ENCODE data around the gene CRIM1. TPM values are rescaled to one million over a fixed set of nuclear protein-coding genes. Genes with fewer than 3 reads are reported as not detected.

CRIM1 gene
- total RNA-seq, 1 donor from 2014 or later: 60.4 TPM

GRCh38 chr2:36560726-36561125 lies 205.1 kb downstream of the CRIM1 start:
- no peaks in the 10 kb centered on the region for H3K9me3 ChIP-seq
- intact Hi-C loops (cut with DNase I): no loop called here
- H3K4me1 ChIP-seq: peaks cover 9% of the 10 kb centered on the region
- no peaks in the 10 kb centered on the region for H3K27me3 ChIP-seq
- H3K36me3 ChIP-seq: peaks cover 0 to 5% of the 10 kb centered on the region in 2 donors
- no peak overlapping the region for H3K4me3 ChIP-seq
- TF ChIP-seq POLR2A (IDR thresholded peaks at IDR 0.05): no peak
- no peak for TF ChIP-seq POLR2AphosphoS5 (IDR thresholded peaks at IDR 0.05; ENCODE audit: insufficient read depth in 1 of 2, low read depth in 1 of 2)
- no peak for TF ChIP-seq CTCF (IDR thresholded peaks at IDR 0.05)
- no peak for DNase-seq (ENCODE audit: extremely low spot score in 2 of 2)
- H3K27ac ChIP-seq: no peak overlapping the region

- intact Hi-C loops (cut with DNase I): no loop called here
- H3K27ac ChIP-seq: no peak overlapping the region
- DNase-seq (ENCODE audit: extremely low spot score in 2 of 2): no peak
- H3K4me1 ChIP-seq: peaks cover 9% of the 10 kb centered on the region
- no peaks in the 10 kb centered on the region for H3K27me3 ChIP-seq
- H3K36me3 ChIP-seq: peaks cover 0 to 5% of the 10 kb centered on the region in 2 donors
- no peaks in the 10 kb centered on the region for H3K9me3 ChIP-seq
- no peak overlapping the region for H3K4me3 ChIP-seq
- TF ChIP-seq POLR2A (IDR thresholded peaks at IDR 0.05) (no peak), CTCF (IDR thresholded peaks at IDR 0.05) (no peak), POLR2AphosphoS5 (IDR thresholded peaks at IDR 0.05; ENCODE audit: insufficient read depth in 1 of 2, low read depth in 1 of 2) (peak in 1 of 2 donors; percentile 84)
Observed at GRCh38 chr2:36561237-36561944, 205.8 kb downstream of the CRIM1 start.

- TF ChIP-seq CTCF (IDR thresholded peaks at IDR 0.05) (no peak), POLR2A (IDR thresholded peaks at IDR 0.05) (no peak), POLR2AphosphoS5 (IDR thresholded peaks at IDR 0.05; ENCODE audit: insufficient read depth in 1 of 2, low read depth in 1 of 2) (no peak)
- Histone ChIP-seq H3K27ac (peak overlapping the region; percentile 17), H3K9me3 (no peaks in the 10 kb centered on the region), H3K4me1 (peaks cover 9% of the 10 kb centered on the region), H3K36me3 (peaks cover 0 to 5% of the 10 kb centered on the region in 2 donors), H3K4me3 (no peak overlapping the region), H3K27me3 (no peaks in the 10 kb centered on the region)
- DNase-seq (ENCODE audit: extremely low spot score in 2 of 2): no peak
- intact Hi-C loops (cut with DNase I): no loop called here
Observed at GRCh38 chr2:36562240-36562639, 206.7 kb downstream of the CRIM1 start.

- TF ChIP-seq CTCF (IDR thresholded peaks at IDR 0.05) (no peak), POLR2A (IDR thresholded peaks at IDR 0.05) (no peak), POLR2AphosphoS5 (IDR thresholded peaks at IDR 0.05; ENCODE audit: insufficient read depth in 1 of 2, low read depth in 1 of 2) (no peak)
- DNase-seq (ENCODE audit: extremely low spot score in 2 of 2): no peak
- Histone ChIP-seq H3K27me3 (no peaks in the 10 kb centered on the region), H3K4me3 (no peak overlapping the region), H3K27ac (no peak overlapping the region), H3K36me3 (peaks cover 0 to 9% of the 10 kb centered on the region in 2 donors), H3K4me1 (peaks cover 17% of the 10 kb centered on the region), H3K9me3 (no peaks in the 10 kb centered on the region)
- intact Hi-C loops (cut with DNase I): no loop called here
Observed at GRCh38 chr2:36562973-36563532, 207.5 kb downstream of the CRIM1 start.

- no peak for TF ChIP-seq POLR2A (IDR thresholded peaks at IDR 0.05)
- TF ChIP-seq POLR2AphosphoS5 (IDR thresholded peaks at IDR 0.05; ENCODE audit: insufficient read depth in 1 of 2, low read depth in 1 of 2): no peak
- no peak for TF ChIP-seq CTCF (IDR thresholded peaks at IDR 0.05)
- H3K36me3 ChIP-seq: peaks cover 0 to 8% of the 10 kb centered on the region in 2 donors
- H3K27ac ChIP-seq: no peak overlapping the region
- peaks cover 29% of the 10 kb centered on the region for H3K4me1 ChIP-seq
- H3K4me3 ChIP-seq: no peak overlapping the region
- DNase-seq (ENCODE audit: extremely low spot score in 2 of 2): no peak
- H3K9me3 ChIP-seq: no peaks in the 10 kb centered on the region
- H3K27me3 ChIP-seq: no peaks in the 10 kb centered on the region
- intact Hi-C loops (cut with DNase I): no loop called here
Observed at GRCh38 chr2:36564377-36564930, 208.9 kb downstream of the CRIM1 start.

Data from vagina (tissue), 2 donors.